ENCODE data around the gene HOXA1.

The HOXA1 gene

GRCh38 chr7:27091941-27092818, 3.6 kb downstream of the HOXA1 start:
- no peak for DNase-seq (ENCODE audit: low spot score)

- no peak for DNase-seq (ENCODE audit: low spot score)
Observed at GRCh38 chr7:27091105-27091504, 4.7 kb downstream of the HOXA1 start.

DNA sequence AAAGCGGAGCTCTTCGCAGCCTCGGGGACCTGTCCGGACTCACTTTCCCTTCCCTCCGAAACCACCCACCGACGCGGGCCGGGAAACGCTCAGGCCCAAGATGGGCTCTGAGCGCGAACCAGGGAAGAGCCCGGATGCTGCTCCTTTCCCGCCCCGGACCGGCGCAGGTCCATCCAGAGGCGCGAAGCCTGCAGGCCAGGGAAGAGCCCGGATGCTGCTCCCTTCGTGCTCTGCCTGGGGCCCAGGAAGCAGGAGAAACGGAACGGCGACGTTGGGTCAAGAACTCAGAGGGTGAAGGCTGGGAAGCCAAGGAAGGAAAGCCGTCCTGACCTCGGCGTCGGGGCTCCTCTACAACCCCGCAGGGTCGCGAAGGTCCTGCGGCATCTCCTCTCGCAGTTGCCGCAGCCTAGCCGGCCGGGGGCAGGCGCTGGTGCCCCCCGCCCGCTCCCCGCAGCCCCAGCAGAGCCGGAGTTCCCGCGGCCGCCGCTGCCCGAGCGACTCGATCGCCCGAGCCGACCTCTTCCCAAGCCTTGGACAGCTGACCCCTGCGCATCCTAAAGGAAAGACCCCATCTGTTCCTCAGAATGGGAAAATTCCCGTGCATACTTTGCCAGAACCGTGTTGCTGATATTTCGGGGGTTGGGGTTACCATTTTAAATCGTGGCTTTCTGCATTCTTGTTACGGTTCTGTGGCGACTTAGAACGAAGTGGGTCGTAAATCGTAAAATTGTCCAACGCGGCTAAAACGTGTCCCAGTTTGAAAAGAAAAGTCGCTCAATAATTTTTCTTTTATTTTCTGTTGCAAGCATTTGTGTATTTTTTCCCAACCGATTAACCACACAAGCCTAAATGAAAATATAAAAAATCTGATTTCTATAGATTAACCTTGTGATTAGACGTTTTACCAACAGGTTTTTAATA, 7.5 kb downstream of the HOXA1 start:
- no peak for DNase-seq (ENCODE audit: low spot score)

GRCh38 chr7:27083646-27084045, 12.2 kb downstream of the HOXA1 start:
- no peak for DNase-seq (ENCODE audit: low spot score)

- DNase-seq (ENCODE audit: low spot score): no peak
Observed at GRCh38 chr7:27082171-27082570, 13.6 kb downstream of the HOXA1 start.

- no peak for DNase-seq (ENCODE audit: low spot score)
Observed at GRCh38 chr7:27080844-27081436, 14.9 kb downstream of the HOXA1 start.

DNA sequence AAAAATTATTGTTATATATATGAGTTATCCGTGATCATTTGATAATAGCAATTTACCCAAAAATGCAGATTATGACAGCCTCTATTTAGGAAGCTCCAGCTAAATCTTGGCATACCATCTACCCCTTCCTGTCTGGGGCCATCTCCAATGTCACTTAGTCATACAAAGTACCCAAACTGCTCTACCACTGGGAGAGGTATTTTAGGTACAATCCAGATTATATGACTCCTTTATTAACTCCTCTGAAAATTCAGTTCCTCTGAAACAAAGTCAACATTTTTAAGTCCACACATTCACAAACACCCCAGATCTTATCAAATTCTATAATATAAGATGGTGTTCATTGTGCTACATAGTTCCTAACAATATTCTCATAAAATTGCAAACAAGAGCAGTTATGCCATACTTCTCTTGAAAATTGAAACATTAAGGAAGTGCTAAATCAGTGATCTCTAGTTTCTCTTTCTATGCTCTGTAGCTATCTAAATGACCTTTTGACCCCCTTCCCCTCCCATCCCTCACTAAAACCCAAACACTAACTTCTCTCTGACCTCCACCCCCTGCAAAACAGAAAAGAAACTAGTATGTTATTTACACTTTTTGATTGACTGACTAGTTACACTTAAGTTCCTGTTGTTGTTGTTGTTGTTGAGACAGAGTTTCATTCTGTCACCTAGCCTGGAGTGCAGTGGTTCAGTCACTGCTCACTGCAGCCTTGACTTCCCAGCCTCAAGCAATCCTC, 16.4 kb downstream of the HOXA1 start:
- DNase-seq (ENCODE audit: low spot score): no peak

- no peak for DNase-seq (ENCODE audit: low spot score)
Observed at GRCh38 chr7:27078616-27079233, 17.1 kb downstream of the HOXA1 start.

DNA sequence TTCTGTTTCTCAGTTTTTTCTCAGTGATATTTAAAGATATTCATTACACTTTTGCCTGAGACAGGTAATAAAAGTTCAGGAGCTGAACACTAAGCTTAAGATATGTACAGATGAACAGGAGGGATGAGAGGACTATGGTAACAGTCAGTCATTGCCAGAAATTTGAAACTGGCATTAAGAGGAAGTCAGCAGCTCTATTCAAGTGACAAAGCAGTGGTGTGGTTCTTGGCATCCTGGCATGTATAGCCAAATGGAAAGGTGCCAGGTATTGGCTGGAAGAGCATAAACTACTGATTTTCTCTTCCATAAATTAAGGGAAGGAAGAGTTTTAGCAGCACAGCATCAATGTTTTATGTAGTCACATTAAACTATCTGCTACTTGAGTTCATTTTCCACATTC, 22.7 kb downstream of the HOXA1 start:
- DNase-seq (ENCODE audit: low spot score): no peak

GRCh38 chr7:27071622-27072390, 24.0 kb downstream of the HOXA1 start:
- DNase-seq (ENCODE audit: low spot score): no peak

GRCh38 chr7:27068259-27068658, 27.5 kb downstream of the HOXA1 start:
- DNase-seq (ENCODE audit: low spot score): no peak

DNA sequence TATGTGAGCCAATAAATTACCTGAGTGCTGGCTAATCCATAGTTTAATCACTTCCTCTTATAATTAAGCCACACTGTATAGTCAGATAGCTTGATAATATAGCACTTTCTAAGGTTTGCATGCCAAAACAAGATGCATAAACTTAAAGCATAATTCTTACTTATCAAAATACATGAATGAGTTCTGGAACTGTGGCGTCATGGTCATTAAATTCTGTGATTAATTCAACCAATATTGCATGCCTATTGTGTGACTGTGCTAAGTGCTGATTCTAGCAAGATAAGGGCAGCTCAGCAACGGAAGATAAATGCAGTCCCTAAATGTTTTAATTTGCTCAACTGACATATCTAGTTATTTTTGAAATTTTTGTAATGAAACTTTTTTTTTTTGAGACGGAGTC, 29.7 kb downstream of the HOXA1 start:
- DNase-seq (ENCODE audit: low spot score): no peak

GRCh38 chr7:27065709-27066108, 30.1 kb downstream of the HOXA1 start:
- no peak for DNase-seq (ENCODE audit: low spot score)

DNA sequence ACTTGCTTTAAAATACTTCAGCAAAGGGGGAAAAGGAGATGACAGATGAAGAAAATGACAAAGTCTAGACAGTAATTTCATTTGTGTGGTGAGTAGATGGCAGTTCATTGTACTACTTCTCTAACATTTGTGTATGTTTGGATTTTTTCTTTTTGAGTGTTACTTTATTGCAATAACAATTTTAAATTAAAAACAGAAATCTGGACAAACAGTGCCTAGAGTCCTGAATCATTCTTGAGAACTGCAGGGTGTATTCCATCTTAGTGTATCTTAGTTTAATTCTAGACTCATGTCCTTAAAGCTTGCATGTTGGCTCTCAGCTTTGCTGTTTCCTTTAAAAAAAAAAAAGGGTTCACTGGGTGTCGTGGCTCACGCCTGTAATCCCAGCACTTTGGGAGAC, 31.1 kb downstream of the HOXA1 start:
- DNase-seq (ENCODE audit: low spot score): no peak

GRCh38 chr7:27064159-27064558, 31.6 kb downstream of the HOXA1 start:
- no peak for DNase-seq (ENCODE audit: low spot score)

GRCh38 chr7:27062946-27063345, 32.9 kb downstream of the HOXA1 start:
- DNase-seq (ENCODE audit: low spot score): no peak

DNA sequence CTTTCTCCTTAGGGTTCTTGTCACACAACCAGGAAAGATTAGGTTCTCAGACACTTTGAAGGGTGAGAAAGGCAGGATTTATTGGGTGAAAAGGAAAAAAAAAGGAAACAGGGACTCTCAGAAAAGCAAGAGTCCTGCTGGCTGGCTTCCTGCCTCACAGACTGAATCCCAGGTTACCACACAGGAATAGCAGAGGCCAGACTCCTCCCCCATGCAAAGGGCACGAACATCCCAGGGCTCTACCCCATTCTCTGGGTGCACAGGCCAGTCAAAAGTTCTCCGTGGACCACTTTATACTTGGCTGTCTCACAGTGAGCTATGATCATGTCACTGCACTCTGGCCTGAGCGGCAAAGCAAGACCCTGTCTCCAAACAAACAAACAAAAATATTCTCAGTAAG, 42.6 kb downstream of the HOXA1 start:
- DNase-seq (ENCODE audit: low spot score): no peak

DNA sequence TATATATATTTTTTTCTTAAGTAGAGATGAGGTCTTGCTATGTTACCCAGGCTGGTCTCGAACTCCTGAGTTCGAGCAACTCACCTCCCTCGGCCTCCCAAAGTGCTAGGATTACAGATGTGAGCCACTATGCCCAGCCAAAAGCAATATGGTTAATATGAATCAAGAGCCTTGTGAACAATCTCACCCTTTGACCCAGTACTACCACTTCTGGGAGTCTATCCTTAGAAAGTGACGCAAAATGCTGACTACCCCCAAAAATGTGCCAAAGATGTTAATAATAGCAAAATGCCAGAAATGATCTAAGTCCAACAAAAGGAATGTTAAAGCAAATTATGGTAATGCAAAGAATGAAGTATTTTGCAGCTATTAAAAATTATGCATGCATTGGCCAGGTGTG, 44.3 kb downstream of the HOXA1 start:
- no peak for DNase-seq (ENCODE audit: low spot score)

- DNase-seq (ENCODE audit: low spot score): no peak
Observed at GRCh38 chr7:27048438-27048837, 47.4 kb downstream of the HOXA1 start.

- DNase-seq (ENCODE audit: low spot score): no peak
Observed at GRCh38 chr7:27046854-27047549, 48.8 kb downstream of the HOXA1 start.
